Gastrocnemius medialis (tissue), 4 donors: Measurements from ENCODE around the gene ST6GALNAC2.

Experiments
- POLR2A ChIP-seq, 2 donors: fragments of 450-650 bp; IDR thresholded peaks; one replicate each; pipeline ENCODE4 v1.6.1; 2017; ENCODE audit warnings: antibody characterized with exemption in 2 of 2, mild to moderate bottlenecking in 2 of 2, moderate library complexity in 2 of 2
- TF ChIP-seq, protein P1 (sequence below), 5 experiments: fragments of 450-650 bp in 3 of 5; fragments of 200-600 bp in 2 of 5; sonication (generic) in 2 of 5; IDR thresholded peaks in 4 of 5; conservative IDR thresholded peaks in 1 of 5; 1 replicate in 4 of 5; 2 replicates in 1 of 5; pipeline ENCODE4 v1.5.1; 2016 to 2019; ENCODE audit warnings: antibody characterized with exemption in 5 of 5, mild to moderate bottlenecking in 3 of 5, moderate library complexity in 3 of 5

DNA sequence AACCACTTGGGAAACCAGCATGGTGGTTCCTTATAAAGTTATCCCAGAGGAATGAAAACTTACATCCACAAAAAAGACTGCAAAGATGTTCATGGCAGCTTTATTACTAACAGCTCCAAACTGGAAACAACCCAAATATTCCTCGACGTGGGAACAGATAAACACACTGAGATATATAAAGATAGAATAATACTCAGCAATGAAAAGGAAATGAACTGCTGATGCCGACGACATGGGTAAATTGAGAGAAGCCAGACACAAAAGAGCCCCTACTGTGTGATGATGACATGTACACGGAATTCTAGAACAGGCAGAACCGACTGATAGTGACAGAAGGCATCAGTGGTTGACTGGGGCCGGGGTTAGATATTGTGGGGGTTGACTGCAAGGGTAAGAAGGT is 36.1 kb downstream of the ST6GALNAC2 start:
- TF ChIP-seq, protein P1, sequence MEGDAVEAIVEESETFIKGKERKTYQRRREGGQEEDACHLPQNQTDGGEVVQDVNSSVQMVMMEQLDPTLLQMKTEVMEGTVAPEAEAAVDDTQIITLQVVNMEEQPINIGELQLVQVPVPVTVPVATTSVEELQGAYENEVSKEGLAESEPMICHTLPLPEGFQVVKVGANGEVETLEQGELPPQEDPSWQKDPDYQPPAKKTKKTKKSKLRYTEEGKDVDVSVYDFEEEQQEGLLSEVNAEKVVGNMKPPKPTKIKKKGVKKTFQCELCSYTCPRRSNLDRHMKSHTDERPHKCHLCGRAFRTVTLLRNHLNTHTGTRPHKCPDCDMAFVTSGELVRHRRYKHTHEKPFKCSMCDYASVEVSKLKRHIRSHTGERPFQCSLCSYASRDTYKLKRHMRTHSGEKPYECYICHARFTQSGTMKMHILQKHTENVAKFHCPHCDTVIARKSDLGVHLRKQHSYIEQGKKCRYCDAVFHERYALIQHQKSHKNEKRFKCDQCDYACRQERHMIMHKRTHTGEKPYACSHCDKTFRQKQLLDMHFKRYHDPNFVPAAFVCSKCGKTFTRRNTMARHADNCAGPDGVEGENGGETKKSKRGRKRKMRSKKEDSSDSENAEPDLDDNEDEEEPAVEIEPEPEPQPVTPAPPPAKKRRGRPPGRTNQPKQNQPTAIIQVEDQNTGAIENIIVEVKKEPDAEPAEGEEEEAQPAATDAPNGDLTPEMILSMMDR (IDR thresholded peaks at IDR 0.05 in 4 of 5, conservative IDR thresholded peaks at IDR 0.05 in 1 of 5) = no peak
- TF ChIP-seq POLR2A (IDR thresholded peaks at IDR 0.05) = no peak
